ENCODE data around the gene FBL.

The FBL gene

GRCh38 chr19:39845584-39845932, 621 bp downstream of the FBL start:
- no peak for TF ChIP-seq SIN3A (IDR thresholded peaks at IDR 0.05; ENCODE audit: borderline replicate concordance, insufficient read depth, low read length)
- TF ChIP-seq TAF1 (IDR thresholded peaks at IDR 0.05; ENCODE audit: borderline replicate concordance, insufficient read depth, low read length) = no peak
- TF ChIP-seq FOXP2 (optimal IDR thresholded peaks at IDR 0.05; ENCODE audit: borderline replicate concordance, extremely low read depth, extremely low read length, insufficient read depth) = no peak
- TF ChIP-seq POLR2AphosphoS5 (IDR thresholded peaks at IDR 0.05; ENCODE audit: low read depth, low read length) = no peak
- TF ChIP-seq, protein P1, sequence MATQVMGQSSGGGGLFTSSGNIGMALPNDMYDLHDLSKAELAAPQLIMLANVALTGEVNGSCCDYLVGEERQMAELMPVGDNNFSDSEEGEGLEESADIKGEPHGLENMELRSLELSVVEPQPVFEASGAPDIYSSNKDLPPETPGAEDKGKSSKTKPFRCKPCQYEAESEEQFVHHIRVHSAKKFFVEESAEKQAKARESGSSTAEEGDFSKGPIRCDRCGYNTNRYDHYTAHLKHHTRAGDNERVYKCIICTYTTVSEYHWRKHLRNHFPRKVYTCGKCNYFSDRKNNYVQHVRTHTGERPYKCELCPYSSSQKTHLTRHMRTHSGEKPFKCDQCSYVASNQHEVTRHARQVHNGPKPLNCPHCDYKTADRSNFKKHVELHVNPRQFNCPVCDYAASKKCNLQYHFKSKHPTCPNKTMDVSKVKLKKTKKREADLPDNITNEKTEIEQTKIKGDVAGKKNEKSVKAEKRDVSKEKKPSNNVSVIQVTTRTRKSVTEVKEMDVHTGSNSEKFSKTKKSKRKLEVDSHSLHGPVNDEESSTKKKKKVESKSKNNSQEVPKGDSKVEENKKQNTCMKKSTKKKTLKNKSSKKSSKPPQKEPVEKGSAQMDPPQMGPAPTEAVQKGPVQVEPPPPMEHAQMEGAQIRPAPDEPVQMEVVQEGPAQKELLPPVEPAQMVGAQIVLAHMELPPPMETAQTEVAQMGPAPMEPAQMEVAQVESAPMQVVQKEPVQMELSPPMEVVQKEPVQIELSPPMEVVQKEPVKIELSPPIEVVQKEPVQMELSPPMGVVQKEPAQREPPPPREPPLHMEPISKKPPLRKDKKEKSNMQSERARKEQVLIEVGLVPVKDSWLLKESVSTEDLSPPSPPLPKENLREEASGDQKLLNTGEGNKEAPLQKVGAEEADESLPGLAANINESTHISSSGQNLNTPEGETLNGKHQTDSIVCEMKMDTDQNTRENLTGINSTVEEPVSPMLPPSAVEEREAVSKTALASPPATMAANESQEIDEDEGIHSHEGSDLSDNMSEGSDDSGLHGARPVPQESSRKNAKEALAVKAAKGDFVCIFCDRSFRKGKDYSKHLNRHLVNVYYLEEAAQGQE (IDR thresholded peaks at IDR 0.05; ENCODE audit: insufficient read depth in 1 of 2, low read depth in 2 of 2, low read length in 2 of 2) = no peak

GRCh38 chr19:39845172-39845571, 1.0 kb downstream of the FBL start:
- TF ChIP-seq FOXP2 (optimal IDR thresholded peaks at IDR 0.05; ENCODE audit: borderline replicate concordance, extremely low read depth, extremely low read length, insufficient read depth) (no peak), POLR2AphosphoS5 (IDR thresholded peaks at IDR 0.05; ENCODE audit: low read depth, low read length) (no peak), SIN3A (IDR thresholded peaks at IDR 0.05; ENCODE audit: borderline replicate concordance, insufficient read depth, low read length) (no peak), TAF1 (IDR thresholded peaks at IDR 0.05; ENCODE audit: borderline replicate concordance, insufficient read depth, low read length) (no peak)
- TF ChIP-seq, protein P1 (IDR thresholded peaks at IDR 0.05; ENCODE audit: insufficient read depth in 1 of 2, low read depth in 2 of 2, low read length in 2 of 2) = no peak

- no peak for TF ChIP-seq FOXP2 (optimal IDR thresholded peaks at IDR 0.05; ENCODE audit: borderline replicate concordance, extremely low read depth, extremely low read length, insufficient read depth)
- no peak for TF ChIP-seq TAF1 (IDR thresholded peaks at IDR 0.05; ENCODE audit: borderline replicate concordance, insufficient read depth, low read length)
- TF ChIP-seq, protein P1 (IDR thresholded peaks at IDR 0.05; ENCODE audit: insufficient read depth in 1 of 2, low read depth in 2 of 2, low read length in 2 of 2) = no peak
- no peak for TF ChIP-seq SIN3A (IDR thresholded peaks at IDR 0.05; ENCODE audit: borderline replicate concordance, insufficient read depth, low read length)
- no peak for TF ChIP-seq POLR2AphosphoS5 (IDR thresholded peaks at IDR 0.05; ENCODE audit: low read depth, low read length)
Observed at GRCh38 chr19:39843919-39844793, 2.0 kb downstream of the FBL start.

DNA sequence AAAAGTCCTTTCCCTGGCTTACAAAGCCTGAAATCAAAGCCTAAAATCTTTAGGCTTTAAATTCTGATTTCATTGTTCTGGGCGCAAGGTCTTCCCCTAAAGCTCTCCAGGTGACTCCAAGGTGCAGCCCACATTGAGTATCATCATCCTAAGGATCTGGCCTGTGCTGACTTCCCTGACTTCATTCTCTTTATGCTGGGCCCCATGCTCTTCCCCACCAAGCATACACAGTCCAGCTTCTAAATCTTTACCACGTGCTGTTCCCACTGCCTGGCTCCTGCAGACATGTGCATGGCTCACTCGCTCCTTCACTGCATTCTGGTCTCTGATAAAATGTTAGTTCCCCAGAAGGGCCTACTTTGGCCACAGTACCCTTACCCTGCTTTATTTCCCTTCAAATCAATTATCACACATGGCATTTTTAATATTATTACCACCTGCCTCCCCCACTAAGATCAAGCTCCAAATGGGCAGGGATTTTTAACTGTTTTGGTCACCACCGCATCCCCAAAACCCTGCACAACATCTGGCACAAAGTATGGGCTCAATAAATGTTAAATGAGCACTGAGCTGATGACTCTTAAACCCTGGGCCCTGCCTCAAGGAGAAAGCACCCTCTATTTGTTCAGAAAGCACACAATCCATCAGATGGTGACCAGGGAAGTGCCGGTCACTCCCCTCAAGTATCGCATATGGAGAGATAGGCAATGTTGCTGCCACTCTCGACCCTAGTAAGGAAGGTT, 3.3 kb downstream of the FBL start:
- TF ChIP-seq SIN3A (IDR thresholded peaks at IDR 0.05; ENCODE audit: borderline replicate concordance, insufficient read depth, low read length) (no peak), POLR2AphosphoS5 (IDR thresholded peaks at IDR 0.05; ENCODE audit: low read depth, low read length) (no peak), FOXP2 (optimal IDR thresholded peaks at IDR 0.05; ENCODE audit: borderline replicate concordance, extremely low read depth, extremely low read length, insufficient read depth) (no peak), TAF1 (IDR thresholded peaks at IDR 0.05; ENCODE audit: borderline replicate concordance, insufficient read depth, low read length) (no peak)
- TF ChIP-seq, protein P1 (IDR thresholded peaks at IDR 0.05; ENCODE audit: insufficient read depth in 1 of 2, low read depth in 2 of 2, low read length in 2 of 2) = no peak
